GM12878 (cell line): ENCODE data around the gene MBOAT7. TPM values are rescaled to one million over a fixed set of nuclear protein-coding genes. Genes with fewer than 3 reads are reported as not detected.

Experiments used
- CBFB ChIP-seq: IDR thresholded peaks from 2 replicates; pipeline ENCODE4 v1.6.1; 2016; ENCODE audit warnings: antibody characterized with exemption, low read depth
- EGR1 ChIP-seq, 2 experiments: IDR thresholded peaks; 1 replicate in 1 of 2; 2 replicates in 1 of 2; pipeline ENCODE4 v1.6.1; 2011 to 2012; ENCODE audit warnings: low read depth in 2 of 2, low read length in 2 of 2, borderline replicate concordance in 1 of 2, mild to moderate bottlenecking in 1 of 2, moderate library complexity in 1 of 2
- FOS ChIP-seq: IDR thresholded peaks from 3 replicates; pipeline ENCODE4 v1.6.1; 2011; ENCODE audit warnings: borderline replicate concordance; ENCODE audit not compliant: insufficient read length; ENCODE audit errors: extremely low read depth
- NFYA ChIP-seq: IDR thresholded peaks from 2 replicates; pipeline ENCODE4 v1.6.1; 2011; ENCODE audit warnings: low read depth, mild to moderate bottlenecking, low read length, improper control_type of control experiment, borderline replicate concordance
- NR2F1 ChIP-seq: fragments of 450-650 bp; conservative IDR thresholded peaks from 2 replicates; pipeline ENCODE4 v1.6.1; 2017; ENCODE audit warnings: mild to moderate bottlenecking
- RAD21 ChIP-seq: IDR thresholded peaks from 2 replicates; pipeline ENCODE4 v1.6.1; 2011; ENCODE audit warnings: mild to moderate bottlenecking, low read depth, low read length, moderate library complexity; ENCODE audit not compliant: insufficient read depth
- RFX5 ChIP-seq: IDR thresholded peaks from 2 replicates; pipeline ENCODE4 v1.6.1; 2011; ENCODE audit warnings: low read depth, low read length, improper control_type of control experiment
- SRF ChIP-seq, 2 experiments: IDR thresholded peaks; 2 replicates each; pipeline ENCODE4 v1.6.1; 2011; ENCODE audit warnings: low read depth in 2 of 2, low read length in 2 of 2, mild to moderate bottlenecking in 1 of 2, moderate library complexity in 1 of 2
- TCF12 ChIP-seq: IDR thresholded peaks from 2 replicates; pipeline ENCODE4 v1.6.1; 2011; ENCODE audit warnings: low read depth, mild to moderate bottlenecking, low read length
- polyA plus RNA-seq, 11 experiments: library from polyadenylated mRNA; depleted of rRNA in 4 of 11; unstranded in 6 of 11; stranded (reverse) in 5 of 11; fragments of >200 nt; fragmentation: Nextera tagmentation in 4 of 11; fragmentation: Illumina TruSeq in 1 of 11; extraction: Ambion mirVana in 4 of 11; extraction: Trizol in 1 of 11; gene quantifications; 1 replicate in 1 of 11; 2 replicates in 10 of 11; pipeline versions ENCODE4 v1.2.1 to v1.2.3, GENCODE V29; 2011 to 2016; ENCODE audit warnings: inconsistent platforms in 2 of 11, missing spikeins in 2 of 11, low read depth in 1 of 11
- total RNA-seq, 4 experiments: library from RNA; depleted of rRNA in 3 of 4; stranded (reverse); fragments of >200 nt in 3 of 4; fragmentation: Illumina TruSeq in 1 of 4; extraction: Trizol in 1 of 4; gene quantifications; 2 replicates each; pipeline versions ENCODE4 v1.2.1 to v1.2.3, GENCODE V29; 2013 to 2021
- TF ChIP-seq, protein P1 (sequence below): fragments of 450-650 bp; IDR thresholded peaks from 2 replicates; pipeline ENCODE4 v1.6.1; 2018; ENCODE audit warnings: mild to moderate bottlenecking, low read depth, moderate library complexity; ENCODE audit not compliant: partially characterized antibody
- TF ChIP-seq, protein P2 (sequence below): fragments of 150-350 bp; IDR thresholded peaks from 2 replicates; pipeline ENCODE4 v1.6.1; 2014; ENCODE audit warnings: mild to moderate bottlenecking, low read depth, low read length
- TF ChIP-seq, protein P3 (sequence below): IDR thresholded peaks from 2 replicates; pipeline ENCODE4 v1.6.1; 2012; ENCODE audit warnings: low read depth, low read length, improper control_type of control experiment
- TF ChIP-seq, protein P4 (sequence below): fragments of 450-650 bp; IDR thresholded peaks from 2 replicates; pipeline ENCODE4 v1.6.1; 2016; ENCODE audit warnings: mild to moderate bottlenecking, moderate library complexity, borderline replicate concordance
- TF ChIP-seq, protein P5 (sequence below): fragments of 450-650 bp; IDR thresholded peaks from 2 replicates; pipeline ENCODE4 v1.6.1; 2017; ENCODE audit warnings: mild to moderate bottlenecking

Gene MBOAT7
- total and polyA plus RNA-seq, 10 of the 15 experiments (the other 5 are each of a cell fraction or from before 2014, with no cell fraction given), result 0.69 to 44.5 (median 21.7) TPM

DNA sequence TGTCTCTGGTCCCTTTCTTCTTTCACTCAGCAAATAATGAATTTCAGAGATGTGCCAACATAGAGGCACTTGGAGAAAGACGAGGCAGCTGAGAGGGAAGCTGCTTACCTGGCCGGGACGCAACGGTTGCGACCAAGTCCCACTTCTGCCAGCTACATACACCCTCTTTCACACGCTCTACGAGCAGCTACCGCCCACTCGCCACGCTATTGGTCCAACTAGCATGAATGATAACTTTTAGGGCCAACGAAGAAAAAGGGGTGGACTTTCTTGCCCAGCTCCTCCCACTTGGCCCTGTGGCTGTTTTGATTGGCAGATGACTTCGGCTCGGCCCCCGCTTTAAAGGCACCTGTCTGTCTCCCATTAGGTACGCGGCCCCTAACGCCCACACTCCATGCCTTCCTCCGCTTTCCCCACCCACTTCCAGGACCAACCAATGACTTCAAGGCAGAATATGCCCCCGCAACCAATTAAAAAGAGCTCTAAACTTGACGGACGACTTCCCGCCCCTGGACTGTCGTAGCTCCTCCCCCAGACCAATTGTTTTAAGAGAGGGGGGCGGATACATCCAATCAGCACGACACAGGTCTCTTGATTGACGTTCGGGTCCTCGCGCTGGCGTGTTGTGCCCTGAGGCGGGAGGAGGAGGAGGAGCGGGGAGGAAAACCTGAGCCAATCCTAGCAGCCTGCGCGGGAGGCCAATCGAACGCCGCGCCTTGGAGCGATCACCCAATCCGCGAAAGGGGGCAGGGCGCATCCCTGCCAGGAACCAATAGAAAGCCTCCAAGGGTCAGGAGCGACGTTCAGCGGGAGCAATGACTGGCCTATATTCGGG is 52.3 kb downstream of the MBOAT7 start (continued):
- TF ChIP-seq FOS (peak; percentile 98), CBFB (no peak), RAD21 (no peak), TCF12 (0 out of 2 replicates have a peak, but pooled peaks have one; percentile 32), NFYA (peak; percentile 88), EGR1 (IDR thresholded peaks at IDR 0.05; ENCODE audit: borderline replicate concordance in 1 of 2, low read depth in 2 of 2, low read length in 2 of 2) (peak in 1 of 2 experiments; percentile 85; a peak in 2 of 3 replicates), NR2F1 (no peak), SRF (IDR thresholded peaks at IDR 0.05; ENCODE audit: low read depth in 2 of 2, low read length in 2 of 2) (no peak), RFX5 (peak; percentile 67; the same call in 1 of the 2 replicates)
- TF ChIP-seq, protein P1, sequence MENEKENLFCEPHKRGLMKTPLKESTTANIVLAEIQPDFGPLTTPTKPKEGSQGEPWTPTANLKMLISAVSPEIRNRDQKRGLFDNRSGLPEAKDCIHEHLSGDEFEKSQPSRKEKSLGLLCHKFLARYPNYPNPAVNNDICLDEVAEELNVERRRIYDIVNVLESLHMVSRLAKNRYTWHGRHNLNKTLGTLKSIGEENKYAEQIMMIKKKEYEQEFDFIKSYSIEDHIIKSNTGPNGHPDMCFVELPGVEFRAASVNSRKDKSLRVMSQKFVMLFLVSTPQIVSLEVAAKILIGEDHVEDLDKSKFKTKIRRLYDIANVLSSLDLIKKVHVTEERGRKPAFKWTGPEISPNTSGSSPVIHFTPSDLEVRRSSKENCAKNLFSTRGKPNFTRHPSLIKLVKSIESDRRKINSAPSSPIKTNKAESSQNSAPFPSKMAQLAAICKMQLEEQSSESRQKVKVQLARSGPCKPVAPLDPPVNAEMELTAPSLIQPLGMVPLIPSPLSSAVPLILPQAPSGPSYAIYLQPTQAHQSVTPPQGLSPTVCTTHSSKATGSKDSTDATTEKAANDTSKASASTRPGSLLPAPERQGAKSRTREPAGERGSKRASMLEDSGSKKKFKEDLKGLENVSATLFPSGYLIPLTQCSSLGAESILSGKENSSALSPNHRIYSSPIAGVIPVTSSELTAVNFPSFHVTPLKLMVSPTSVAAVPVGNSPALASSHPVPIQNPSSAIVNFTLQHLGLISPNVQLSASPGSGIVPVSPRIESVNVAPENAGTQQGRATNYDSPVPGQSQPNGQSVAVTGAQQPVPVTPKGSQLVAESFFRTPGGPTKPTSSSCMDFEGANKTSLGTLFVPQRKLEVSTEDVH, result no peak
- TF ChIP-seq, protein P2, sequence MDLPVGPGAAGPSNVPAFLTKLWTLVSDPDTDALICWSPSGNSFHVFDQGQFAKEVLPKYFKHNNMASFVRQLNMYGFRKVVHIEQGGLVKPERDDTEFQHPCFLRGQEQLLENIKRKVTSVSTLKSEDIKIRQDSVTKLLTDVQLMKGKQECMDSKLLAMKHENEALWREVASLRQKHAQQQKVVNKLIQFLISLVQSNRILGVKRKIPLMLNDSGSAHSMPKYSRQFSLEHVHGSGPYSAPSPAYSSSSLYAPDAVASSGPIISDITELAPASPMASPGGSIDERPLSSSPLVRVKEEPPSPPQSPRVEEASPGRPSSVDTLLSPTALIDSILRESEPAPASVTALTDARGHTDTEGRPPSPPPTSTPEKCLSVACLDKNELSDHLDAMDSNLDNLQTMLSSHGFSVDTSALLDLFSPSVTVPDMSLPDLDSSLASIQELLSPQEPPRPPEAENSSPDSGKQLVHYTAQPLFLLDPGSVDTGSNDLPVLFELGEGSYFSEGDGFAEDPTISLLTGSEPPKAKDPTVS, result no peak
- TF ChIP-seq, protein P3, sequence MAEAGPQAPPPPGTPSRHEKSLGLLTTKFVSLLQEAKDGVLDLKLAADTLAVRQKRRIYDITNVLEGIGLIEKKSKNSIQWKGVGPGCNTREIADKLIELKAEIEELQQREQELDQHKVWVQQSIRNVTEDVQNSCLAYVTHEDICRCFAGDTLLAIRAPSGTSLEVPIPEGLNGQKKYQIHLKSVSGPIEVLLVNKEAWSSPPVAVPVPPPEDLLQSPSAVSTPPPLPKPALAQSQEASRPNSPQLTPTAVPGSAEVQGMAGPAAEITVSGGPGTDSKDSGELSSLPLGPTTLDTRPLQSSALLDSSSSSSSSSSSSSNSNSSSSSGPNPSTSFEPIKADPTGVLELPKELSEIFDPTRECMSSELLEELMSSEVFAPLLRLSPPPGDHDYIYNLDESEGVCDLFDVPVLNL, result peak; percentile 81
- TF ChIP-seq, protein P4, sequence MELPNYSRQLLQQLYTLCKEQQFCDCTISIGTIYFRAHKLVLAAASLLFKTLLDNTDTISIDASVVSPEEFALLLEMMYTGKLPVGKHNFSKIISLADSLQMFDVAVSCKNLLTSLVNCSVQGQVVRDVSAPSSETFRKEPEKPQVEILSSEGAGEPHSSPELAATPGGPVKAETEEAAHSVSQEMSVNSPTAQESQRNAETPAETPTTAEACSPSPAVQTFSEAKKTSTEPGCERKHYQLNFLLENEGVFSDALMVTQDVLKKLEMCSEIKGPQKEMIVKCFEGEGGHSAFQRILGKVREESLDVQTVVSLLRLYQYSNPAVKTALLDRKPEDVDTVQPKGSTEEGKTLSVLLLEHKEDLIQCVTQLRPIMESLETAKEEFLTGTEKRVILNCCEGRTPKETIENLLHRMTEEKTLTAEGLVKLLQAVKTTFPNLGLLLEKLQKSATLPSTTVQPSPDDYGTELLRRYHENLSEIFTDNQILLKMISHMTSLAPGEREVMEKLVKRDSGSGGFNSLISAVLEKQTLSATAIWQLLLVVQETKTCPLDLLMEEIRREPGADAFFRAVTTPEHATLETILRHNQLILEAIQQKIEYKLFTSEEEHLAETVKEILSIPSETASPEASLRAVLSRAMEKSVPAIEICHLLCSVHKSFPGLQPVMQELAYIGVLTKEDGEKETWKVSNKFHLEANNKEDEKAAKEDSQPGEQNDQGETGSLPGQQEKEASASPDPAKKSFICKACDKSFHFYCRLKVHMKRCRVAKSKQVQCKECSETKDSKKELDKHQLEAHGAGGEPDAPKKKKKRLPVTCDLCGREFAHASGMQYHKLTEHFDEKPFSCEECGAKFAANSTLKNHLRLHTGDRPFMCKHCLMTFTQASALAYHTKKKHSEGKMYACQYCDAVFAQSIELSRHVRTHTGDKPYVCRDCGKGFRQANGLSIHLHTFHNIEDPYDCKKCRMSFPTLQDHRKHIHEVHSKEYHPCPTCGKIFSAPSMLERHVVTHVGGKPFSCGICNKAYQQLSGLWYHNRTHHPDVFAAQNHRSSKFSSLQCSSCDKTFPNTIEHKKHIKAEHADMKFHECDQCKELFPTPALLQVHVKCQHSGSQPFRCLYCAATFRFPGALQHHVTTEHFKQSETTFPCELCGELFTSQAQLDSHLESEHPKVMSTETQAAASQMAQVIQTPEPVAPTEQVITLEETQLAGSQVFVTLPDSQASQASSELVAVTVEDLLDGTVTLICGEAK, result peak; percentile 58; the same call in 1 of the 2 replicates
- TF ChIP-seq, protein P5, sequence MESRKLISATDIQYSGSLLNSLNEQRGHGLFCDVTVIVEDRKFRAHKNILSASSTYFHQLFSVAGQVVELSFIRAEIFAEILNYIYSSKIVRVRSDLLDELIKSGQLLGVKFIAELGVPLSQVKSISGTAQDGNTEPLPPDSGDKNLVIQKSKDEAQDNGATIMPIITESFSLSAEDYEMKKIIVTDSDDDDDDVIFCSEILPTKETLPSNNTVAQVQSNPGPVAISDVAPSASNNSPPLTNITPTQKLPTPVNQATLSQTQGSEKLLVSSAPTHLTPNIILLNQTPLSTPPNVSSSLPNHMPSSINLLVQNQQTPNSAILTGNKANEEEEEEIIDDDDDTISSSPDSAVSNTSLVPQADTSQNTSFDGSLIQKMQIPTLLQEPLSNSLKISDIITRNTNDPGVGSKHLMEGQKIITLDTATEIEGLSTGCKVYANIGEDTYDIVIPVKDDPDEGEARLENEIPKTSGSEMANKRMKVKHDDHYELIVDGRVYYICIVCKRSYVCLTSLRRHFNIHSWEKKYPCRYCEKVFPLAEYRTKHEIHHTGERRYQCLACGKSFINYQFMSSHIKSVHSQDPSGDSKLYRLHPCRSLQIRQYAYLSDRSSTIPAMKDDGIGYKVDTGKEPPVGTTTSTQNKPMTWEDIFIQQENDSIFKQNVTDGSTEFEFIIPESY, result no peak
